WTC11 (cell line): ENCODE measurements around the gene BEND4. TPM values are rescaled to one million over a fixed set of nuclear protein-coding genes. Genes with fewer than 3 reads are reported as not detected.
"Not testable (repeated sequence)": the region's sequence is repeated elsewhere in the genome, so short reads cannot be mapped to it uniquely, and the experiment has no call there.

Source experiments
- ATAC-seq: fragments of 200-7000 bp; cut with Tn5 transposase; 2 replicates; pipeline ENCODE4 v1.10.0; 2021; ENCODE audit warnings: mild to moderate bottlenecking, moderate library complexity
- CTCF ChIA-PET: fragments of 300-600 bp; sonication (Branson Sonifier 250); formaldehyde crosslinking; loops from one replicate; lab custom pipeline; 2021; ENCODE audit warnings: antibody characterized with exemption; lab: Charles Lee
- POLR2A ChIA-PET: fragments of 350-600 bp; sonication (Branson Sonifier 250); formaldehyde crosslinking; loops from one replicate; lab custom pipeline; 2021; ENCODE audit warnings: antibody characterized with exemption; lab: Charles Lee
- DNase-seq: peaks from one replicate; pipeline ENCODE4 v3.0.0; 2021; ENCODE audit warnings: low spot score
- H3K27ac Mint-ChIP-seq: 2 replicates; pipeline ENCODE4 v1.8.0; 2021; ENCODE audit warnings: mixed read lengths
- H3K27me3 Mint-ChIP-seq: 2 replicates; pipeline ENCODE4 v1.8.0; 2021; ENCODE audit warnings: low read depth, mild to moderate bottlenecking, moderate library complexity, mixed read lengths
- H3K36me3 Mint-ChIP-seq: 2 replicates; pipeline ENCODE4 v1.8.0; 2021; ENCODE audit warnings: mixed read lengths
- H3K4me1 Mint-ChIP-seq: 2 replicates; pipeline ENCODE4 v1.8.0; 2022; ENCODE audit warnings: mixed read lengths
- H3K4me3 Mint-ChIP-seq: 2 replicates; pipeline ENCODE4 v1.8.0; 2021; ENCODE audit warnings: mild to moderate bottlenecking, moderate library complexity, mixed read lengths
- H3K9me3 Mint-ChIP-seq: 2 replicates; pipeline ENCODE4 v1.8.0; 2021; ENCODE audit warnings: mixed read lengths
- ATF3 ChIP-seq: sonication (generic); formaldehyde crosslinking; conservative IDR thresholded peaks from 2 replicates; pipeline ENCODE4 v1.8.1; 2022; ENCODE audit warnings: mild to moderate bottlenecking, missing genetic modification reagents
- ESRRA ChIP-seq: sonication (generic); formaldehyde crosslinking; IDR thresholded peaks from 2 replicates; pipeline ENCODE4 v1.8.1; 2022; ENCODE audit warnings: mild to moderate bottlenecking, missing genetic modification reagents, borderline replicate concordance
- IRF1 ChIP-seq: sonication (generic); formaldehyde crosslinking; IDR thresholded peaks from 2 replicates; pipeline ENCODE4 v1.8.0; 2023; ENCODE audit warnings: missing genetic modification reagents
- JAZF1 ChIP-seq: fragments of 250-450 bp; sonication (Bioruptor Pico); IDR thresholded peaks from 2 replicates; pipeline ENCODE4 v1.9.0; 2021; ENCODE audit warnings: moderate library complexity, mild to moderate bottlenecking, inconsistent platforms
- PRRX2 ChIP-seq: fragments of 250-450 bp; sonication (Bioruptor Pico); IDR thresholded peaks from 2 replicates; pipeline ENCODE4 v1.8.0; 2021; ENCODE audit warnings: mild to moderate bottlenecking
- RELA ChIP-seq: sonication (generic); formaldehyde crosslinking; IDR thresholded peaks from 2 replicates; pipeline ENCODE4 v1.8.1; 2022; ENCODE audit warnings: missing genetic modification reagents, mild to moderate bottlenecking, borderline replicate concordance
- ZNF263 ChIP-seq: sonication (generic); formaldehyde crosslinking; IDR thresholded peaks from 2 replicates; pipeline ENCODE4 v1.8.1; 2022; ENCODE audit warnings: low read depth, mild to moderate bottlenecking, moderate library complexity, missing genetic modification reagents
- ZNF416 ChIP-seq: fragments of 250-450 bp; sonication (Bioruptor Pico); IDR thresholded peaks from 2 replicates; pipeline ENCODE4 v1.9.0; 2021; ENCODE audit warnings: mild to moderate bottlenecking, inconsistent platforms
- total RNA-seq: library from RNA; stranded (reverse); gene quantifications from 3 replicates; pipeline ENCODE4 v1.2.3, GENCODE V29; 2021
- TF ChIP-seq, protein P1 (sequence below): sonication (generic); formaldehyde crosslinking; IDR thresholded peaks from 2 replicates; pipeline ENCODE4 v1.8.0; 2022; ENCODE audit warnings: mild to moderate bottlenecking, missing genetic modification reagents
- TF ChIP-seq, protein P2 (sequence below): fragments of 250-450 bp; sonication (Bioruptor Pico); IDR thresholded peaks from 2 replicates; pipeline ENCODE4 v1.8.0; 2021; ENCODE audit warnings: mild to moderate bottlenecking
- TF ChIP-seq, protein P3 (sequence below): sonication (generic); formaldehyde crosslinking; IDR thresholded peaks from 2 replicates; pipeline ENCODE4 v1.8.1; 2023; ENCODE audit warnings: mild to moderate bottlenecking, missing genetic modification reagents, borderline replicate concordance
- TF ChIP-seq, protein P4 (sequence below): sonication (generic); formaldehyde crosslinking; IDR thresholded peaks from 2 replicates; pipeline ENCODE4 v1.8.0; 2022; ENCODE audit warnings: mild to moderate bottlenecking, missing genetic modification reagents

The BEND4 gene
- total RNA-seq, 1 experiment from 2014 or later, result 40.0 TPM

DNA sequence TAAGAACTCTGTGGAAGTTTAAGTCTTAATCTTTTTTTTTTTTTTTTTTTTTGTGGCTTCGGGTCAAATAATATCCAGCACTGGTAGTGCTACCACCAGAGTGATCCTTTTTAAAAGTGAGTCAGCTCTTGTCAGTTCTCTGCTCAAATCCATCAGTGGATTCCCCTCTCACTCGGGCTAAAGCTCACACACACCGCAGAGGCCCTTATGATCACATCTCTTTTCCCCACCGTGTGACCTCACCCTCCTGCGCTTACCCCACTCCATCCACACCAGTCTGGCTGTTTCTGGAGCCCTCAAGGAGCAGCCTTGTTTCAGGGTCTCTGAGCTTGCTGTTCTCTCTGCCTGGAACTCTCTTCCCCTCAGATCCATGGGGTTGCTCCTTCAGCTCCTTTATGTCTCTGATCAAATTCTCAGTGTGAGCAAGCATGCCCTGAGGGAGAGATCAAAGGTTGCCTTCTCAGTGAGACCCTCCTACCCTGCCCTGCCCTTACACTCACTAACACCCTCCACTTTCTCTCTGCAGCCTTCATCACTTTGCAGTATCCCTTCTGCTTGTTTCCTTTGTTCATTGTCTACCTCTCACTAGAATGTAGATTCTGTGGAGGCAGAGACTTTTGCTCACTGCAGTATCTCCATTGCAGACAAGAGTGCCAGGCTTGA lies 19.8 kb upstream of the BEND4 start:
- peaks cover 22% of the 10 kb centered on the region for H3K4me1 Mint-ChIP-seq
- no peak overlapping the region for H3K4me3 Mint-ChIP-seq
- 0 out of 2 replicates have a peak overlapping the region, but pooled peaks have one; percentile 1 for H3K27ac Mint-ChIP-seq
- peak; percentile 68 for ATAC-seq
- ChIA-PET POLR2A (no interaction called here), CTCF (interaction anchor here (0.6 kb wide), 2 partner anchors 49 to 223 kb away, joined by 3 to 5 read pairs; no protein-coding TSS in a partner anchor)
- H3K9me3 Mint-ChIP-seq, result peaks cover 16% of the 10 kb centered on the region
- DNase-seq, result no peak
- no peaks in the 10 kb centered on the region; the same call in 1 of the 2 replicates for H3K27me3 Mint-ChIP-seq
- no peak for TF ChIP-seq ATF3 (CRISPR knock-in tag)
- TF ChIP-seq JAZF1 (CRISPR knock-in tag), result no peak
- TF ChIP-seq, protein P1, sequence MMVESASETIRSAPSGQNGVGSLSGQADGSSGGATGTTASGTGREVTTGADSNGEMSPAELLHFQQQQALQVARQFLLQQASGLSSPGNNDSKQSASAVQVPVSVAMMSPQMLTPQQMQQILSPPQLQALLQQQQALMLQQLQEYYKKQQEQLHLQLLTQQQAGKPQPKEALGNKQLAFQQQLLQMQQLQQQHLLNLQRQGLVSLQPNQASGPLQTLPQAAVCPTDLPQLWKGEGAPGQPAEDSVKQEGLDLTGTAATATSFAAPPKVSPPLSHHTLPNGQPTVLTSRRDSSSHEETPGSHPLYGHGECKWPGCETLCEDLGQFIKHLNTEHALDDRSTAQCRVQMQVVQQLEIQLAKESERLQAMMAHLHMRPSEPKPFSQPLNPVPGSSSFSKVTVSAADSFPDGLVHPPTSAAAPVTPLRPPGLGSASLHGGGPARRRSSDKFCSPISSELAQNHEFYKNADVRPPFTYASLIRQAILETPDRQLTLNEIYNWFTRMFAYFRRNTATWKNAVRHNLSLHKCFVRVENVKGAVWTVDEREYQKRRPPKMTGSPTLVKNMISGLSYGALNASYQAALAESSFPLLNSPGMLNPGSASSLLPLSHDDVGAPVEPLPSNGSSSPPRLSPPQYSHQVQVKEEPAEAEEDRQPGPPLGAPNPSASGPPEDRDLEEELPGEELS, result no peak
- TF ChIP-seq, protein P2, sequence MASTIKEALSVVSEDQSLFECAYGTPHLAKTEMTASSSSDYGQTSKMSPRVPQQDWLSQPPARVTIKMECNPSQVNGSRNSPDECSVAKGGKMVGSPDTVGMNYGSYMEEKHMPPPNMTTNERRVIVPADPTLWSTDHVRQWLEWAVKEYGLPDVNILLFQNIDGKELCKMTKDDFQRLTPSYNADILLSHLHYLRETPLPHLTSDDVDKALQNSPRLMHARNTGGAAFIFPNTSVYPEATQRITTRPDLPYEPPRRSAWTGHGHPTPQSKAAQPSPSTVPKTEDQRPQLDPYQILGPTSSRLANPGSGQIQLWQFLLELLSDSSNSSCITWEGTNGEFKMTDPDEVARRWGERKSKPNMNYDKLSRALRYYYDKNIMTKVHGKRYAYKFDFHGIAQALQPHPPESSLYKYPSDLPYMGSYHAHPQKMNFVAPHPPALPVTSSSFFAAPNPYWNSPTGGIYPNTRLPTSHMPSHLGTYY (CRISPR knock-in tag), result no peak
- H3K36me3 Mint-ChIP-seq, result 0 out of 2 replicates have a peak, but pooled peaks cover 6% of the 10 kb centered on the region

DNA sequence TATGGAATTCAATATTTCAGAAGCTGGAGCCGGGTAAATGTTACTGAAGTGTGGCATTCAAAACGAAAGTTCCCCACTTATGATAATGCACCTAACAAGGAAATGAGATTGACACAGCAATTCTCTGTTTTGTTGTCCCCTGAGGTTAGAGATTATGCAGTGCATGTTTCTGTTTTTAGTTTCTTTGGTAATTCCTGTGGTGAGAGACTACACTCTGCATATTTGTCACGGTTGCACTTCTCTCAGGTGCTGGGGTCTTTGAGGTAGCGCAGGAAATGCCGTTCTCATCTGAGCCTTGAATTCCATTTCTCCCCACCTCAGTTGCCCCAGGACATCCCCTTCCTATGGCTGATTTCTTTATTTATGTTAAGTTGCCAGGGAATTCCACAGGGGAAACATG lies 15.3 kb upstream of the BEND4 start:
- CTCF ChIA-PET, result no interaction called here
- no peak for DNase-seq
- POLR2A ChIA-PET, result no interaction called here
- peaks cover 17% of the 10 kb centered on the region for H3K4me1 Mint-ChIP-seq
- H3K9me3 Mint-ChIP-seq, result peaks cover 15% of the 10 kb centered on the region
- H3K27ac Mint-ChIP-seq, result no peak overlapping the region; the same call in 1 of the 2 replicates
- no peak for ATAC-seq
- no peak overlapping the region for H3K4me3 Mint-ChIP-seq
- no peaks in the 10 kb centered on the region for H3K36me3 Mint-ChIP-seq
- no peaks in the 10 kb centered on the region; the same call in 1 of the 2 replicates for H3K27me3 Mint-ChIP-seq
- TF ChIP-seq, protein P3, sequence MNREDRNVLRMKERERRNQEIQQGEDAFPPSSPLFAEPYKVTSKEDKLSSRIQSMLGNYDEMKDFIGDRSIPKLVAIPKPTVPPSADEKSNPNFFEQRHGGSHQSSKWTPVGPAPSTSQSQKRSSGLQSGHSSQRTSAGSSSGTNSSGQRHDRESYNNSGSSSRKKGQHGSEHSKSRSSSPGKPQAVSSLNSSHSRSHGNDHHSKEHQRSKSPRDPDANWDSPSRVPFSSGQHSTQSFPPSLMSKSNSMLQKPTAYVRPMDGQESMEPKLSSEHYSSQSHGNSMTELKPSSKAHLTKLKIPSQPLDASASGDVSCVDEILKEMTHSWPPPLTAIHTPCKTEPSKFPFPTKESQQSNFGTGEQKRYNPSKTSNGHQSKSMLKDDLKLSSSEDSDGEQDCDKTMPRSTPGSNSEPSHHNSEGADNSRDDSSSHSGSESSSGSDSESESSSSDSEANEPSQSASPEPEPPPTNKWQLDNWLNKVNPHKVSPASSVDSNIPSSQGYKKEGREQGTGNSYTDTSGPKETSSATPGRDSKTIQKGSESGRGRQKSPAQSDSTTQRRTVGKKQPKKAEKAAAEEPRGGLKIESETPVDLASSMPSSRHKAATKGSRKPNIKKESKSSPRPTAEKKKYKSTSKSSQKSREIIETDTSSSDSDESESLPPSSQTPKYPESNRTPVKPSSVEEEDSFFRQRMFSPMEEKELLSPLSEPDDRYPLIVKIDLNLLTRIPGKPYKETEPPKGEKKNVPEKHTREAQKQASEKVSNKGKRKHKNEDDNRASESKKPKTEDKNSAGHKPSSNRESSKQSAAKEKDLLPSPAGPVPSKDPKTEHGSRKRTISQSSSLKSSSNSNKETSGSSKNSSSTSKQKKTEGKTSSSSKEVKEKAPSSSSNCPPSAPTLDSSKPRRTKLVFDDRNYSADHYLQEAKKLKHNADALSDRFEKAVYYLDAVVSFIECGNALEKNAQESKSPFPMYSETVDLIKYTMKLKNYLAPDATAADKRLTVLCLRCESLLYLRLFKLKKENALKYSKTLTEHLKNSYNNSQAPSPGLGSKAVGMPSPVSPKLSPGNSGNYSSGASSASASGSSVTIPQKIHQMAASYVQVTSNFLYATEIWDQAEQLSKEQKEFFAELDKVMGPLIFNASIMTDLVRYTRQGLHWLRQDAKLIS (CRISPR knock-in tag), result no peak
- TF ChIP-seq PRRX2 (CRISPR knock-in tag) (no peak), IRF1 (CRISPR knock-in tag) (no peak), ZNF263 (CRISPR knock-in tag) (no peak), ESRRA (CRISPR knock-in tag) (no peak), RELA (CRISPR knock-in tag) (no peak), ZNF416 (no peak)
- TF ChIP-seq, protein P4, sequence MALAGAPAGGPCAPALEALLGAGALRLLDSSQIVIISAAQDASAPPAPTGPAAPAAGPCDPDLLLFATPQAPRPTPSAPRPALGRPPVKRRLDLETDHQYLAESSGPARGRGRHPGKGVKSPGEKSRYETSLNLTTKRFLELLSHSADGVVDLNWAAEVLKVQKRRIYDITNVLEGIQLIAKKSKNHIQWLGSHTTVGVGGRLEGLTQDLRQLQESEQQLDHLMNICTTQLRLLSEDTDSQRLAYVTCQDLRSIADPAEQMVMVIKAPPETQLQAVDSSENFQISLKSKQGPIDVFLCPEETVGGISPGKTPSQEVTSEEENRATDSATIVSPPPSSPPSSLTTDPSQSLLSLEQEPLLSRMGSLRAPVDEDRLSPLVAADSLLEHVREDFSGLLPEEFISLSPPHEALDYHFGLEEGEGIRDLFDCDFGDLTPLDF (CRISPR knock-in tag), result no peak
- TF ChIP-seq, all 79 proteins: peak for 0

- POLR2A ChIA-PET, result interaction anchor here (1.3 kb wide), 1 partner anchor 15 kb away, joined by 3 read pairs; no protein-coding TSS in a partner anchor
- not testable (repeated sequence) for H3K4me3 Mint-ChIP-seq, ATAC-seq, H3K27ac Mint-ChIP-seq, DNase-seq, H3K27me3 Mint-ChIP-seq, H3K36me3 Mint-ChIP-seq
- peaks cover 11% of the 10 kb centered on the region for H3K4me1 Mint-ChIP-seq
- CTCF ChIA-PET, result interaction anchor here (1.5 kb wide), 1 partner anchor 8 kb away, joined by 3 read pairs; no protein-coding TSS in a partner anchor
- peaks cover 15% of the 10 kb centered on the region for H3K9me3 Mint-ChIP-seq
Observed at GRCh38 chr4:42166186-42166585, 13.7 kb upstream of the BEND4 start.
